ENCODE results near the gene KCNE4. TPM values are rescaled to one million over a fixed set of nuclear protein-coding genes. Genes with fewer than 3 reads are reported as not detected.

KCNE4 gene
- total RNA-seq, 1 experiment from 2014 or later = not detected

- ChIA-PET CTCF (no interaction called here), POLR2A (no interaction called here)
- Mint-ChIP-seq H3K9me3 (ENCODE audit: unreplicated experiment) (peaks cover 8% of the 10 kb centered on the region), H3K27ac (ENCODE audit: low read depth, unreplicated experiment) (no peak overlapping the region), H3K4me3 (ENCODE audit: unreplicated experiment) (no peak overlapping the region), H3K27me3 (ENCODE audit: insufficient read depth, unreplicated experiment) (no peaks in the 10 kb centered on the region), H3K36me3 (ENCODE audit: insufficient read depth, unreplicated experiment) (no peaks in the 10 kb centered on the region), H3K4me1 (ENCODE audit: insufficient read depth, unreplicated experiment) (peaks cover 6% of the 10 kb centered on the region)
- no TSS peak for BruUV-seq (replicated peaks)
- DNase-seq (ENCODE audit: unreplicated experiment) = no peak
- TF ChIP-seq CTCF (IDR thresholded peaks at IDR 0.05; ENCODE audit: unreplicated experiment) = no peak
- intact Hi-C loops (cut with micrococcal nuclease) = no loop called here
These were observed 35.5 kb downstream of the KCNE4 start for GRCh38 chr2:223087466-223087865.

DNA sequence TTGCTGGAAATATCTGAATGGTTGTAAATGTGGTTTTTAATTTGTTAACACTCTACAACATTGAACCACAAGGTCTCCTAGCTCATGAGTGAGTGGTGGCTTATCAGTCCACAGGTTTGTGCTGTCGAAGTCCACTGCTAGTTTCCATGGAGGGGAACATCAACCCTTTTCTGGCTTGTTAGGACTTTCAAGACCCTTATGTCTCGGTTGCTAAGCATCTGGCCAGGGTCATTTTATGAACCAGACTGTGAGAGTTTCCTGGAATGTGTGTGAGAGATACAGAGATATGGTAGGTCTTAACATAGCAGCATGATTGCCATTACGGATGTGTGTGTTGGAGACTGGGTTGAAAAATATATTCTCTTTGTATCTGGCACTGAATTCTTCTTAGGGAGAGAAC, 36.9 kb downstream of the KCNE4 start:
- CTCF ChIA-PET = interaction anchor here (1.0 kb wide), 1 partner anchor 117 kb away, joined by 3 read pairs; no protein-coding TSS in a partner anchor
- no TSS peak for BruUV-seq (replicated peaks)
- H3K27me3 Mint-ChIP-seq (ENCODE audit: insufficient read depth, unreplicated experiment) = no peaks in the 10 kb centered on the region
- peaks cover 8% of the 10 kb centered on the region for H3K9me3 Mint-ChIP-seq (ENCODE audit: unreplicated experiment)
- no peaks in the 10 kb centered on the region for H3K36me3 Mint-ChIP-seq (ENCODE audit: insufficient read depth, unreplicated experiment)
- no peak for TF ChIP-seq CTCF (IDR thresholded peaks at IDR 0.05; ENCODE audit: unreplicated experiment)
- peaks cover 6% of the 10 kb centered on the region for H3K4me1 Mint-ChIP-seq (ENCODE audit: insufficient read depth, unreplicated experiment)
- DNase-seq (ENCODE audit: unreplicated experiment) = no peak
- H3K27ac Mint-ChIP-seq (ENCODE audit: low read depth, unreplicated experiment) = no peak overlapping the region
- intact Hi-C loops (cut with micrococcal nuclease) = no loop called here
- H3K4me3 Mint-ChIP-seq (ENCODE audit: unreplicated experiment) = no peak overlapping the region
- POLR2A ChIA-PET = no interaction called here

DNA sequence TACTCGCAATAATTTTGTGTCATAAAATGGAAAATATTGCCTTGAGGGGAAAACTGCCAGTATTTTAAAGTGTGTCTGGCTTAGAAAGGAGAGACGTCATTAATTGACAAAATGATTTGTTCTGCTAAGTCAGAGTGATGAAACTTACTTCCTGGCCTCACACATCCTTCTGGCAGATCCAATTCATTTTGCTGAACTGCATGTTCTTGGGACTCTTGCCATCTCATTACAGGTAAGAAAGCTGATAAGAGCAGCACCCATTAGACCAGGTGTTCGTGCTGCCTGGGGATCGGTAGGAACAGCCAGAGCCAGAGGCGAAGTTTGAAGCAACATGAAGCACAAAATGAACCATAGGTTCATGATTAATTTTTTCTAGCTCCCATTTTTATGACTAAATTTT, 38.0 kb downstream of the KCNE4 start:
- ChIA-PET POLR2A (interaction anchor here (0.6 to 1.0 kb wide), 5 partner anchors 11 to 778 kb away, joined by 3 to 4 read pairs (median 3); no protein-coding TSS in a partner anchor), CTCF (interaction anchor here (0.5 to 1.2 kb wide), 3 partner anchors 21 to 290 kb away, joined by 3 to 4 read pairs (median 4); no protein-coding TSS in a partner anchor)
- no peak for TF ChIP-seq CTCF (IDR thresholded peaks at IDR 0.05; ENCODE audit: unreplicated experiment)
- no TSS peak for BruUV-seq (replicated peaks)
- Mint-ChIP-seq H3K36me3 (ENCODE audit: insufficient read depth, unreplicated experiment) (no peaks in the 10 kb centered on the region), H3K4me1 (ENCODE audit: insufficient read depth, unreplicated experiment) (peaks cover 6% of the 10 kb centered on the region), H3K27me3 (ENCODE audit: insufficient read depth, unreplicated experiment) (no peaks in the 10 kb centered on the region), H3K9me3 (ENCODE audit: unreplicated experiment) (peaks cover 8% of the 10 kb centered on the region), H3K4me3 (ENCODE audit: unreplicated experiment) (no peak overlapping the region), H3K27ac (ENCODE audit: low read depth, unreplicated experiment) (peak overlapping the region; percentile 28)
- DNase-seq (ENCODE audit: unreplicated experiment) = peak; percentile 59
- intact Hi-C loops (cut with micrococcal nuclease) = no loop called here

- Mint-ChIP-seq H3K27me3 (ENCODE audit: insufficient read depth, unreplicated experiment) (no peaks in the 10 kb centered on the region), H3K9me3 (ENCODE audit: unreplicated experiment) (peaks cover 8% of the 10 kb centered on the region), H3K4me3 (ENCODE audit: unreplicated experiment) (no peak overlapping the region), H3K36me3 (ENCODE audit: insufficient read depth, unreplicated experiment) (no peaks in the 10 kb centered on the region), H3K27ac (ENCODE audit: low read depth, unreplicated experiment) (peak overlapping the region; percentile 28), H3K4me1 (ENCODE audit: insufficient read depth, unreplicated experiment) (peaks cover 6% of the 10 kb centered on the region)
- no peak for DNase-seq (ENCODE audit: unreplicated experiment)
- POLR2A ChIA-PET = interaction anchor here (0.6 to 1.0 kb wide), 5 partner anchors 11 to 489 kb away, joined by 3 to 4 read pairs (median 3); no protein-coding TSS in a partner anchor
- no TSS peak for BruUV-seq (replicated peaks)
- intact Hi-C loops (cut with micrococcal nuclease) = no loop called here
- TF ChIP-seq CTCF (IDR thresholded peaks at IDR 0.05; ENCODE audit: unreplicated experiment) = no peak
- CTCF ChIA-PET = interaction anchor here (0.5 to 1.2 kb wide), 3 partner anchors 22 to 289 kb away, joined by 3 to 4 read pairs (median 4); no protein-coding TSS in a partner anchor
These were observed 38.7 kb downstream of the KCNE4 start for GRCh38 chr2:223090540-223091235.
